Peyer's patch (tissue), 4 donors: ENCODE results near the gene VPS13C. TPM values are rescaled to one million over a fixed set of nuclear protein-coding genes. Genes with fewer than 3 reads are reported as not detected.

Experiments
- DNase-seq, 3 donors: peaks; one replicate each; pipeline ENCODE4 v3.0.0-alpha.2; 2017 to 2019
- H3K27ac ChIP-seq, 4 donors: fragments of 200-600 bp; sonication (generic); one replicate each; pipeline ENCODE4 v1.5.1; 2016 to 2019
- H3K27me3 ChIP-seq, 2 donors: fragments of 200-600 bp; sonication (generic); one replicate each; pipeline ENCODE4 v1.5.1; 2019
- H3K36me3 ChIP-seq, 3 donors: fragments of 200-600 bp; sonication (generic); one replicate each; pipeline ENCODE4 v1.5.1; 2016 to 2019
- H3K4me1 ChIP-seq, 4 donors: fragments of 200-600 bp; sonication (generic); one replicate each; pipeline ENCODE4 v1.5.1; 2016 to 2019
- H3K4me3 ChIP-seq, 4 donors: fragments of 200-600 bp; sonication (generic); 1 replicate in 3 of 4; 2 replicates in 1 of 4; pipeline ENCODE4 v1.5.1; 2016 to 2019; ENCODE audit warnings: mild to moderate bottlenecking in 1 of 4
- H3K9me3 ChIP-seq, 4 donors: fragments of 200-600 bp; sonication (generic); one replicate each; pipeline ENCODE4 v1.5.1; 2016 to 2019; ENCODE audit warnings: mild to moderate bottlenecking in 1 of 4
- POLR2A ChIP-seq, 2 donors: fragments of 450-650 bp; IDR thresholded peaks; one replicate each; pipeline ENCODE4 v1.5.1; 2017; ENCODE audit warnings: antibody characterized with exemption in 2 of 2, mild to moderate bottlenecking in 2 of 2, moderate library complexity in 2 of 2
- total RNA-seq, 4 donors: library from RNA; depleted of rRNA; stranded (reverse); fragments of >200 nt; gene quantifications; one replicate each; pipeline ENCODE4 v1.1.0, GENCODE V29; 2016
- TF ChIP-seq, protein P1 (sequence below), 6 experiments: fragments of 450-650 bp in 4 of 6; fragments of 200-600 bp in 2 of 6; sonication (generic) in 1 of 6; IDR thresholded peaks; one replicate each; pipeline ENCODE4 v1.5.1; 2017 to 2019; ENCODE audit warnings: antibody characterized with exemption in 6 of 6, mild to moderate bottlenecking in 3 of 6, moderate library complexity in 1 of 6

Gene VPS13C
- total RNA-seq, 4 donors from 2014 or later, result 65.1 to 111 (median 70.4) TPM

DNA sequence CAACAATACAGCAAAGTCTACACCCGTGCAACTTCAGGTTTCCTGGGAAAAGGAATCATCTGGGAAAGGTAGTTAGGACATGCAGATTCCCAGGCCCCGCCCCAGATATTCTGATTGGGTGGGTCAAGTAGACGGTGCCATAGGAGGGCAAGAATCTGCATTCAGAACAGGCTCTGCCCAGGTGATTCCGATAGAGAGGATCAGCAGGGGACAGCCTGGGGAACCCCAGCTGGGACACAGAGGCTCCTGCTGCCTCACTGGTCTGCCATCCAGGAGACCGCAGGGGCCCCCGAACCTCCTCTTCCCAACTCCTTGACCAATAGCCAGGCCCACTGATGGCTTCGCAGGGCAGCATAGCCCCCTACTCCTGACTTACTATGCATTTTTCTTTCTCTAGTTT, 243.4 kb downstream of the VPS13C start:
- no peak overlapping the region for H3K4me3 ChIP-seq
- H3K27ac ChIP-seq, result no peak overlapping the region
- no peaks in the 10 kb centered on the region for H3K4me1 ChIP-seq
- no peaks in the 10 kb centered on the region for H3K9me3 ChIP-seq
- no peak for DNase-seq
- no peaks in the 10 kb centered on the region for H3K27me3 ChIP-seq
- no peak for TF ChIP-seq POLR2A (IDR thresholded peaks at IDR 0.05)
- TF ChIP-seq, protein P1, sequence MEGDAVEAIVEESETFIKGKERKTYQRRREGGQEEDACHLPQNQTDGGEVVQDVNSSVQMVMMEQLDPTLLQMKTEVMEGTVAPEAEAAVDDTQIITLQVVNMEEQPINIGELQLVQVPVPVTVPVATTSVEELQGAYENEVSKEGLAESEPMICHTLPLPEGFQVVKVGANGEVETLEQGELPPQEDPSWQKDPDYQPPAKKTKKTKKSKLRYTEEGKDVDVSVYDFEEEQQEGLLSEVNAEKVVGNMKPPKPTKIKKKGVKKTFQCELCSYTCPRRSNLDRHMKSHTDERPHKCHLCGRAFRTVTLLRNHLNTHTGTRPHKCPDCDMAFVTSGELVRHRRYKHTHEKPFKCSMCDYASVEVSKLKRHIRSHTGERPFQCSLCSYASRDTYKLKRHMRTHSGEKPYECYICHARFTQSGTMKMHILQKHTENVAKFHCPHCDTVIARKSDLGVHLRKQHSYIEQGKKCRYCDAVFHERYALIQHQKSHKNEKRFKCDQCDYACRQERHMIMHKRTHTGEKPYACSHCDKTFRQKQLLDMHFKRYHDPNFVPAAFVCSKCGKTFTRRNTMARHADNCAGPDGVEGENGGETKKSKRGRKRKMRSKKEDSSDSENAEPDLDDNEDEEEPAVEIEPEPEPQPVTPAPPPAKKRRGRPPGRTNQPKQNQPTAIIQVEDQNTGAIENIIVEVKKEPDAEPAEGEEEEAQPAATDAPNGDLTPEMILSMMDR (IDR thresholded peaks at IDR 0.05), result no peak
- H3K36me3 ChIP-seq, result no peaks in the 10 kb centered on the region

DNA sequence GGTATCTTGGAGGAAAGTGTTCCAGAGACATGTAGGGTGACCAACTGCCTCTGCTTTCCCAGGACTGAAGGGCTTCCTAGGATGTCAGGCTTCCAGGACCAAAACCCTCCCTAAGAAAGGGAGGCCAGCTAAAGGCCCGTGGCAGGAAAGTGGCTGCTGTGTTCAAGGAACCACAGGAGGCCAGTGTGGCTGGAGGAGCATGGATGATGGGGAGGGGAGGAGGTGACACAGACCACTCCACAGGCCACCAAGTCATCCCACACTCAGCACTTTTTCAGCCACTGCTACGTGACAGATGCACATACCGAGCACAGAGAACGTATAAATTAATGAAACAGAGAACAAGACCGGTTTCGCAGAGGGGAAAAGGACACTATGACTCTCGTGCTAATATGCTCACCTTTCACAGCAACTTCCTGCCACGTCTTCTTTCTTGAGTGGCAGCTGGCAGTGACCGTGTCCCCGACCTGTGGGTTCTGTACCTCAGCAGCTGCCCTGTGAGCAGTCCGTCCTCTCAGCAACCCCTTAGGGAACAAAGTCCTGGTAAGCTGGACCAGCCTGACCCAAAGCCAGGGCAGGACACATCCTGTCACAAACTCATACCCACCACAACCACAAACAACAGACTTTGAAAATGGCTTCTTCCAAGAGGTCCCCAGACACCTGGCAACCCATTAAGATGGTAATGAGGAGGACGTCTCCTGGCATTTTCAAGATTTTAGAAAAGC, 244.7 kb downstream of the VPS13C start:
- H3K9me3 ChIP-seq, result no peaks in the 10 kb centered on the region
- no peaks in the 10 kb centered on the region for H3K4me1 ChIP-seq
- no peak for DNase-seq
- H3K27ac ChIP-seq, result no peak overlapping the region
- no peak overlapping the region for H3K4me3 ChIP-seq
- no peaks in the 10 kb centered on the region for H3K27me3 ChIP-seq
- H3K36me3 ChIP-seq, result no peaks in the 10 kb centered on the region
- TF ChIP-seq POLR2A (IDR thresholded peaks at IDR 0.05), result no peak
- TF ChIP-seq, protein P1 (IDR thresholded peaks at IDR 0.05), result no peak

DNA sequence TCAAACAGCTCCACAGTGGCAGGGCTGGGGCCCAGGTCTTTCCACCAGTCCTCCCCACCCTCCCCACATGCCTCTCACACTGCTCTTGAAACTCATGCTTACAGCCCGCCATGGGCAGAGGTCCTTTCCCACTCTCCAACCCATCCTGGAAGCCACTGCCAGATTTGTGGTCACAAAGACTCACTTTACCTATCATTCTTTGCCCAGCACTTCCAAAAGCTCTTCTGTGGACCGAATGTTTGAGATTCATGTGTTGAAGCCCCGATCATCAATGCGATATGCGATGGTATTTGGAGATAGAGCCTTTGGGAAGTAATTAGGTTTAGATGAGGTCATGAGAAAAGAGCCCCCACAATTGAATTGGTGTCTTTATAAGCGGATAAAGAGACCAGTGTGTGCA, 247.8 kb downstream of the VPS13C start:
- no peaks in the 10 kb centered on the region for H3K9me3 ChIP-seq
- H3K4me1 ChIP-seq, result no peaks in the 10 kb centered on the region
- H3K36me3 ChIP-seq, result no peaks in the 10 kb centered on the region
- H3K4me3 ChIP-seq, result no peak overlapping the region
- TF ChIP-seq, protein P1 (IDR thresholded peaks at IDR 0.05), result no peak
- no peak for TF ChIP-seq POLR2A (IDR thresholded peaks at IDR 0.05)
- no peak overlapping the region for H3K27ac ChIP-seq
- no peak for DNase-seq
- H3K27me3 ChIP-seq, result no peaks in the 10 kb centered on the region

DNA sequence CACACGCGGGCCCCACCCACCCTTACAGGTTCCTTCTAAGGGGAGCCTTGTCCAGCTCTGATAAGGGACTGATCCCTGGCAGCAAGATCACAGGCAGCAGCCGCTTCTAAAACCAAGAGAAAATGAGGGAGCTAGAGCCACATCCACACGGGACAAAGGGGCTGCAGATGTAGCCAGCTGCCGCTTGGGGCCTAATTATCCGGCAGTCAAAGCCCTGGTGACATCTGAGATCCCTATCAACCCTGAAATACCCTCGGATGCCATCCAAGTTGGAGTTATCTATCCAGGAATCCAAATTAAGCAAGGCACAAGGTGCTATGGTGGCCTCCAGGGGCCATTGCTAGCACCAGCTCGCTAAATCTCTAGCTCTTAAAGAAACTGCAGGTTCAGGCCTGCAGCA, 248.3 kb downstream of the VPS13C start:
- Histone ChIP-seq H3K27me3 (no peaks in the 10 kb centered on the region), H3K36me3 (no peaks in the 10 kb centered on the region), H3K9me3 (no peaks in the 10 kb centered on the region), H3K4me3 (no peak overlapping the region), H3K4me1 (no peaks in the 10 kb centered on the region), H3K27ac (no peak overlapping the region)
- DNase-seq, result no peak
- TF ChIP-seq, protein P1 (IDR thresholded peaks at IDR 0.05), result no peak

DNA sequence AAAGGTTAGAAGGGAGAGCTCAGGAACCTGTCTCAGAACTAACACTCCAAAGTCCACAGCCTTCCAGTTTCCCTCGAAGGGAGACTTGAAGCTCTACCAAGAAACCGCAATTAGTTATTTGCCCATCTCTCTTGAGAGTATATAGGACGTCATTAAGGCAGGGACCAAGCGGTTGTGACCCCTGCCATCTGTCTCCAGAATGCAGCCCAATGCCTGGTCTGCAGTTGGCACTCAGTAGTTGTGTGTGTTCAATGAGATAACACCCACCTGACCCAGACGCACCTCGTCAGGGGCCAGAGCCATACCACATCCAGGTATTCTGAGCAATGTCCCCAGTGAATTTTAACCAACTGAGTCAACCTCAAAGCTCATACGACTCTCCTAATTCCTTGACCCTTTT, 251.0 kb downstream of the VPS13C start:
- DNase-seq, result no peak
- H3K9me3 ChIP-seq, result no peaks in the 10 kb centered on the region
- no peak overlapping the region for H3K27ac ChIP-seq
- H3K4me3 ChIP-seq, result no peak overlapping the region
- TF ChIP-seq POLR2A (IDR thresholded peaks at IDR 0.05), result no peak
- TF ChIP-seq, protein P1 (IDR thresholded peaks at IDR 0.05), result no peak
- no peaks in the 10 kb centered on the region for H3K4me1 ChIP-seq
- no peaks in the 10 kb centered on the region for H3K36me3 ChIP-seq
- H3K27me3 ChIP-seq, result no peaks in the 10 kb centered on the region
